ENCODE results near the gene KCNK17.
A peak's percentile ranks its signal among the peaks of the same experiment; 100 is the strongest.

KCNK17 gene

GRCh38 chr6:39335780-39336545 lies 21.7 kb upstream of the KCNK17 start:
- DNase-seq: no peak

GRCh38 chr6:39333644-39334438 lies 19.6 kb upstream of the KCNK17 start:
- DNase-seq: no peak

- no peak for DNase-seq
These were observed 16.3 kb upstream of the KCNK17 start for GRCh38 chr6:39330476-39330875.

- DNase-seq: no peak
These were observed 15.8 kb upstream of the KCNK17 start for GRCh38 chr6:39330057-39330456.

- no peak for DNase-seq
These were observed 13.8 kb upstream of the KCNK17 start for GRCh38 chr6:39328066-39328465.

- DNase-seq: no peak
These were observed 13.3 kb upstream of the KCNK17 start for GRCh38 chr6:39327507-39327906.

- no peak for DNase-seq
These were observed 8.2 kb upstream of the KCNK17 start, which contains the start of gene KCNK16 for GRCh38 chr6:39322306-39322850. Gene KCNK16 (minus strand): TSS chr6:39322702. CDS start chr6:39322540, 162 bp downstream.

GRCh38 chr6:39321761-39322160 lies 7.5 kb upstream of the KCNK17 start:
- DNase-seq: no peak

GRCh38 chr6:39320363-39320984 lies 6.3 kb upstream of the KCNK17 start:
- DNase-seq: no peak

GRCh38 chr6:39319621-39320362 lies 5.6 kb upstream of the KCNK17 start:
- no peak for DNase-seq

- no peak for DNase-seq
These were observed 3.0 kb upstream of the KCNK17 start for GRCh38 chr6:39317256-39317655.

- no peak for DNase-seq
These were observed 520 bp downstream of the KCNK17 start for GRCh38 chr6:39313526-39314272.

- DNase-seq: no peak
These were observed 1.2 kb downstream of the KCNK17 start for GRCh38 chr6:39312912-39313525.

GRCh38 chr6:39310542-39310941 lies 3.7 kb downstream of the KCNK17 start:
- no peak for DNase-seq

- peak; percentile 74 for DNase-seq
These were observed 4.2 kb downstream of the KCNK17 start for GRCh38 chr6:39309942-39310531.

- DNase-seq: no peak
These were observed 6.8 kb downstream of the KCNK17 start for GRCh38 chr6:39307462-39307861.

- DNase-seq: no peak
These were observed 9.3 kb downstream of the KCNK17 start for GRCh38 chr6:39304951-39305350.

- DNase-seq: no peak
These were observed 10.6 kb downstream of the KCNK17 start for GRCh38 chr6:39303425-39304153.

GRCh38 chr6:39302669-39303424 lies 11.4 kb downstream of the KCNK17 start:
- DNase-seq: peak; percentile 83

All from right forelimb (tissue), 1 donor.